ENCODE measurements around the gene PPP1R13L. TPM values are rescaled to one million over a fixed set of nuclear protein-coding genes. Genes with fewer than 3 reads are reported as not detected.

Gene PPP1R13L
- total RNA-seq, 1 donor: 6.9 TPM

DNA sequence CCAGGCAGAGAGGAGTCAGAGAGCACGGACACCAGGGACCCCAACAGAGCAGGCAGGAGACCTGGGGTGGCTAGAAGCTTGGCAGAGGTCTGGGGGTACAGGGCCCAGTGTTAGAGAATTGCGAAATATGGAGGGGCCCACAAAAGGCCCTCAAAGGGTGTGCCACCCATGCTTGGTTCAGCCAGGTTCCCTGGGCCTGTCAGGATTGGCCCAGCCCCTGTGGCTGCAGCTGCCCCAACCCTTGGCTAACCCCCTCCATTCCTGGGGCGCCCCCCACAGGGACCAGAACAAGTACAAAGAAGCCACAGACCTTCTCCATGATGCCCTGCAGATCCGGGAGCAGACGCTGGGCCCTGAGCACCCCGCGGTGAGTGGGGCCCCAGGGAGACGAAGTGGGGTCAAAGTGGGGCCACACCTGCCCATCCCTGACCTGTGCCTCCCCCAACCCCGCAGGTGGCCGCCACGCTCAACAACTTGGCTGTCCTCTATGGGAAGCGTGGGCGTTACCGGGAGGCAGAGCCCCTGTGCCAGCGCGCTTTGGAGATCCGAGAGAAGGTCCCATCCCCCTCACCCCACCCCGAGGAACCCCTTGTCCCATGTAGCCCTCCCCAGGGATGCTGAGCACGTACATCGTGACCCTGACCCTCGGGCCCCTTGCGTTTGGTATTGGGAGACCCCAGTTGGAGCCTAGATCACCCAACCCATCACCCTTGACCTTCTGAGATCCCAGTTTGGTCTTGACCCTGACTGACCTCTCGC, 56.3 kb downstream of the PPP1R13L start:
- Histone ChIP-seq H3K27ac (ENCODE audit: low read depth, low read length) (no peak overlapping the region), H3K4me2 (ENCODE audit: insufficient read depth, low read length) (no peak overlapping the region), H3K36me3 (ENCODE audit: insufficient read depth, low read length) (peaks cover 28% of the 10 kb centered on the region), H2AFZ (ENCODE audit: low read length) (no peak overlapping the region), H4K20me1 (ENCODE audit: insufficient read depth, low read length) (peaks cover 9% of the 10 kb centered on the region), H3K9me3 (ENCODE audit: low read depth, low read length) (no peaks in the 10 kb centered on the region), H3K79me2 (ENCODE audit: insufficient read depth, low read length) (no peaks in the 10 kb centered on the region), H3K4me3 (ENCODE audit: insufficient read depth, low read length) (no peak overlapping the region), H3K4me1 (ENCODE audit: insufficient read depth, low read length) (no peaks in the 10 kb centered on the region), H3K27me3 (ENCODE audit: insufficient read depth, low read length) (no peaks in the 10 kb centered on the region)
- DNase-seq (ENCODE audit: insufficient read length, low spot score, missing footprints): peak; percentile 79
- TF ChIP-seq, protein P1, sequence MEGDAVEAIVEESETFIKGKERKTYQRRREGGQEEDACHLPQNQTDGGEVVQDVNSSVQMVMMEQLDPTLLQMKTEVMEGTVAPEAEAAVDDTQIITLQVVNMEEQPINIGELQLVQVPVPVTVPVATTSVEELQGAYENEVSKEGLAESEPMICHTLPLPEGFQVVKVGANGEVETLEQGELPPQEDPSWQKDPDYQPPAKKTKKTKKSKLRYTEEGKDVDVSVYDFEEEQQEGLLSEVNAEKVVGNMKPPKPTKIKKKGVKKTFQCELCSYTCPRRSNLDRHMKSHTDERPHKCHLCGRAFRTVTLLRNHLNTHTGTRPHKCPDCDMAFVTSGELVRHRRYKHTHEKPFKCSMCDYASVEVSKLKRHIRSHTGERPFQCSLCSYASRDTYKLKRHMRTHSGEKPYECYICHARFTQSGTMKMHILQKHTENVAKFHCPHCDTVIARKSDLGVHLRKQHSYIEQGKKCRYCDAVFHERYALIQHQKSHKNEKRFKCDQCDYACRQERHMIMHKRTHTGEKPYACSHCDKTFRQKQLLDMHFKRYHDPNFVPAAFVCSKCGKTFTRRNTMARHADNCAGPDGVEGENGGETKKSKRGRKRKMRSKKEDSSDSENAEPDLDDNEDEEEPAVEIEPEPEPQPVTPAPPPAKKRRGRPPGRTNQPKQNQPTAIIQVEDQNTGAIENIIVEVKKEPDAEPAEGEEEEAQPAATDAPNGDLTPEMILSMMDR (IDR thresholded peaks at IDR 0.05; ENCODE audit: extremely low read depth, low read depth, low read length): no peak

DNA sequence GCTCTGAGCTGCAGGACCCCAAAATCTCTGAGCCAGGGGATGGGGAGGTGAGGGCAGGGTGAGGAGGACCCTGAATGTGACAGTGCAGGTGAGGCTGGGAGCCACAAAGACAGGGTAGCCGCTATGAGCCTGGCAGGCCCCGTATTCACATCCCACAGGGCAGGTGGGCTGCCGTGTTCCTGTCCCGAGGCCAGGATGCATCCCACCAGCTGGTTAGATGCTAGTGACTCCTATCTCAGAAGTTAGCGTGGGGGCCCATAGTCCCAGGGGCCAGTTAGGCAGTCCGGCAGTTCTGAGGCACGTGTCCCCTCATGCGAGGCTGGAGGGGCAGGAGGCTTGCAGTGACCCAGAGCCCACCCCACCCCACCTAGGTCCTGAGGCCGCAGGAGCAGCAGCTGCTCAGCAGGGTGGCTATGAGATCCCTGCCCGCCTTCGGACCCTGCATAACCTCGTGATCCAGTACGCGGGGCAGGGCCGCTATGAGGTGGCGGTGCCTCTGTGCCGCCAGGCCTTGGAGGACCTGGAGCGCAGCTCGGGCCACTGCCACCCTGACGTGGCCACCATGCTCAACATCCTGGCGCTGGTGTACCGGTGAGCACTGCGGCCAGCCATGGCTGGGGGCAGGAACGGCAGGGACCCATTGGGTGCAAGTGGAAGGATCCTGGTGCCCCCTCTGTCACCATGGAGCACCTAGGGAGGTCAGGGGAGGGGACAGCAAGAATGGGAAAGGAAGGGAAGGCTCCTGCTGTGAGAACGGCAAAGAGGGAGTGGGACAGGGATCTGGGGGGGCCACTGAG, 57.1 kb downstream of the PPP1R13L start:
- no peaks in the 10 kb centered on the region for H3K79me2 ChIP-seq (ENCODE audit: insufficient read depth, low read length)
- peaks cover 21% of the 10 kb centered on the region for H3K36me3 ChIP-seq (ENCODE audit: insufficient read depth, low read length)
- no peaks in the 10 kb centered on the region for H3K27me3 ChIP-seq (ENCODE audit: insufficient read depth, low read length)
- H3K9me3 ChIP-seq (ENCODE audit: low read depth, low read length): no peaks in the 10 kb centered on the region
- H2AFZ ChIP-seq (ENCODE audit: low read length): no peak overlapping the region
- DNase-seq (ENCODE audit: insufficient read length, low spot score, missing footprints): peak; percentile 85
- H3K27ac ChIP-seq (ENCODE audit: low read depth, low read length): no peak overlapping the region
- H3K4me3 ChIP-seq (ENCODE audit: insufficient read depth, low read length): no peak overlapping the region
- no peaks in the 10 kb centered on the region for H3K4me1 ChIP-seq (ENCODE audit: insufficient read depth, low read length)
- peaks cover 9% of the 10 kb centered on the region for H4K20me1 ChIP-seq (ENCODE audit: insufficient read depth, low read length)
- TF ChIP-seq, protein P1 (IDR thresholded peaks at IDR 0.05; ENCODE audit: extremely low read depth, low read depth, low read length): no peak
- no peak overlapping the region for H3K4me2 ChIP-seq (ENCODE audit: insufficient read depth, low read length)

DNA sequence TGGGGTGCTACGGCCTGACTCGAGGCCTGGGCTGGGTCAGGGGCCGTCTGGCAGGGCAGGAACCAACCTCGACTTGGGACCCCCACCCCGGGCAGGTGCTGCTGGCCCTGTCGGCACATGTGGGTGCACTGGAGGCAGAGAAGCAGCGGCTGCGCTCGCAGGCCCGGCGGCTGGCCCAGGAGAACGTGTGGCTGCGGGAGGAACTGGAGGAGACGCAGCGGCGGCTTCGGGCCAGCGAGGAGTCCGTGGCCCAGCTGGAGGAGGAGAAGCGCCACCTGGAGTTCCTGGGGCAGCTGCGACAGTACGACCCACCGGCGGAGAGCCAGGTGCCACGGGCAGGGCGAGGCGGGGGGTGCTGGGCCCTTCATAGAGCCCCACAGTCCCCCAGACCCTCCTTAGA, 58.4 kb downstream of the PPP1R13L start:
- no peak overlapping the region for H3K4me2 ChIP-seq (ENCODE audit: insufficient read depth, low read length)
- no peaks in the 10 kb centered on the region for H3K4me1 ChIP-seq (ENCODE audit: insufficient read depth, low read length)
- H3K36me3 ChIP-seq (ENCODE audit: insufficient read depth, low read length): peaks cover 8% of the 10 kb centered on the region
- no peak overlapping the region for H2AFZ ChIP-seq (ENCODE audit: low read length)
- DNase-seq (ENCODE audit: insufficient read length, low spot score, missing footprints): peak; percentile 94
- H3K4me3 ChIP-seq (ENCODE audit: insufficient read depth, low read length): no peak overlapping the region
- H3K9me3 ChIP-seq (ENCODE audit: low read depth, low read length): no peaks in the 10 kb centered on the region
- peaks cover 5% of the 10 kb centered on the region for H3K27me3 ChIP-seq (ENCODE audit: insufficient read depth, low read length)
- peaks cover 8% of the 10 kb centered on the region for H4K20me1 ChIP-seq (ENCODE audit: insufficient read depth, low read length)
- TF ChIP-seq, protein P1 (IDR thresholded peaks at IDR 0.05; ENCODE audit: extremely low read depth, low read depth, low read length): no peak
- no peak overlapping the region for H3K27ac ChIP-seq (ENCODE audit: low read depth, low read length)
- H3K79me2 ChIP-seq (ENCODE audit: insufficient read depth, low read length): no peaks in the 10 kb centered on the region

DNA sequence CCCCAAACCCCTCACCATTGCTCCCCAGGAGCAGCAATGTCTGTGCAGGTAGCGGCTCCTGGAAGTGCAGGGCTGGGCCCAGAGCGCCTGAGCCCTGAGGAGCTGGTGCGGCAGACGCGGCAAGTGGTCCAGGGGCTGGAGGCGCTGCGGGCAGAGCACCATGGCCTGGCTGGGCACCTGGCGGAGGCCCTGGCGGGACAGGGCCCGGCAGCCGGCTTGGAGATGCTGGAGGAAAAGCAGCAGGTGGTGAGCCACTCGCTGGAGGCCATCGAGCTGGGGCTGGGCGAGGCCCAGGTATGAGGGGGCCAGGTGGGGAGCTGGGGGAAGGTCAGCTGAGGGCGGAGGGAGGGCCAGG, 59.4 kb downstream of the PPP1R13L start:
- Histone ChIP-seq H2AFZ (ENCODE audit: low read length) (no peak overlapping the region), H3K9me3 (ENCODE audit: low read depth, low read length) (no peaks in the 10 kb centered on the region), H3K4me2 (ENCODE audit: insufficient read depth, low read length) (no peak overlapping the region), H3K27me3 (ENCODE audit: insufficient read depth, low read length) (peaks cover 11% of the 10 kb centered on the region), H3K79me2 (ENCODE audit: insufficient read depth, low read length) (no peaks in the 10 kb centered on the region), H3K27ac (ENCODE audit: low read depth, low read length) (no peak overlapping the region), H3K4me1 (ENCODE audit: insufficient read depth, low read length) (no peaks in the 10 kb centered on the region), H3K36me3 (ENCODE audit: insufficient read depth, low read length) (no peaks in the 10 kb centered on the region), H3K4me3 (ENCODE audit: insufficient read depth, low read length) (no peak overlapping the region), H4K20me1 (ENCODE audit: insufficient read depth, low read length) (peaks cover 6% of the 10 kb centered on the region)
- TF ChIP-seq, protein P1 (IDR thresholded peaks at IDR 0.05; ENCODE audit: extremely low read depth, low read depth, low read length): no peak
- DNase-seq (ENCODE audit: insufficient read length, low spot score, missing footprints): peak; percentile 84
